ENCODE measurements around the gene WDR45.

The WDR45 gene

DNA sequence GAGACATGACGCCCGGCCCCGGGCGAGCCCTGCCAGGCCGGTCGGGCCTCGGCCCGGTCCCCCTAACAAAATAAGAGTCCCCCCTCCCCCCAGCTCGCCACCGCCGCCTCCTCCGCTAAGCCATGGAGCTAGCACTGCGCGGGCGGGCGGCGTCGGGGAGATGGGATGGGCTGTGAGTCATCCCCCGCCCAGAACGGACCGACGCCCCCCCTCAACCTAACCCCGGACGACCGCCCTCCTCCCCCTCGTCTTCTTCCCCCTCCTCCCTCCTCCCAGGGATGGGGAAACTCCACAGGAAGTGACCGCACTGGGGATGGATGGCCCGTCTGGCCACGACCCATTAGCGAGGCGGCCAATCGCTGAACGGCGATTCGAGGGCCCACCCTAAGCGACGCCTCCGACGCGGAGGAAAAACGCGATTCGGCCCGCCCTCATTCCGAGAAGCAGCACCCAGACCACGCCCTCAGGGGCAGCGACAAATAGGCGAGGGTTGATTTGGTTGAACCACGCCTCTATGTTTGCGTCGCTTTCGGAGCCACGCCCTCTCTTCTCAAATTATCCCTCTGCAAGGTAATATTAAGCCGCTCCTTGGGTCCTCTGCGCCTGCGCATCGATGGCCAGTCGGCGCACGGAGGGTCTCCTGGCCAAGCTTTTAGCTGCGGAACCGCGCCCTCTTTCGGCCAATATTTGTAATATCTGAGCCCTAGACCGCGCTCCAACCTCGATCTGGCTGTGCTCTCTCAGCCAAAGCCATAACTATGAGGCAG is 36.3 kb downstream of the WDR45 start, which contains the start of gene TFE3:
Gene TFE3, minus strand, starts transcription at position 138 of the 767 bp plus-strand sequence. Its CDS starts 131 bp downstream, at position 7.
- peak; percentile 97 for DNase-seq (ENCODE audit: low read depth, low spot score)

DNA sequence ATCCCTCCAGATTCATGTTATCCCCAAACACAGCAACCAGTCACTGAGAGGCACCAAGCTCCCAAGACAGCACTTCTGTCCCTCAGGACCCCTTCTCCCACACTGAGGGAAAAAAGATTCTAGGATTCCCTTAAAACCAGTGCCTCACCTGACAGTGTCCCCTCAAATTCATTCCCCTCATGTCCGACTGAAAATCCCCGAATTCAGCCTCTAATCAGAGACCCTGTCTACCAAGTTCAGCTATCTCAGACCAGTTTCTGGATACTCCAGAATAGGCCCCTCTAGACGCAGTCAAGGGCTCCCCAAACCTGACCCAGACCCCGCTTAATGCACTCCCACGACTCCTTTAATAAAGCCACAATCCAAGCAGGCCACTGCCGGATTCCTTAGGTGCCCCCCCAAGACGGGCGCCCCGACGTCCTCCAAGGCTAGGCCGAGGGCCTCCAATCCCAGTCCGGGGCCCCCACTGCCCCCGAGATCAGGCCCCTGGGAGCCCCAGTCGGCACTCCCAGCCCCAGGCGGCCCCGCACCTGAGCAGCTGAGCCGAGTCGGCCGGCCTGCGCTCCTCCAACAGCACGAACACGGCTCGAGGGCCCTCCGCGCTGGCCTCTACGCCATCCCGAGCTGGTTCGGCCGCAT is 37.0 kb downstream of the WDR45 start:
- DNase-seq (ENCODE audit: low read depth, low spot score) = no peak

DNA sequence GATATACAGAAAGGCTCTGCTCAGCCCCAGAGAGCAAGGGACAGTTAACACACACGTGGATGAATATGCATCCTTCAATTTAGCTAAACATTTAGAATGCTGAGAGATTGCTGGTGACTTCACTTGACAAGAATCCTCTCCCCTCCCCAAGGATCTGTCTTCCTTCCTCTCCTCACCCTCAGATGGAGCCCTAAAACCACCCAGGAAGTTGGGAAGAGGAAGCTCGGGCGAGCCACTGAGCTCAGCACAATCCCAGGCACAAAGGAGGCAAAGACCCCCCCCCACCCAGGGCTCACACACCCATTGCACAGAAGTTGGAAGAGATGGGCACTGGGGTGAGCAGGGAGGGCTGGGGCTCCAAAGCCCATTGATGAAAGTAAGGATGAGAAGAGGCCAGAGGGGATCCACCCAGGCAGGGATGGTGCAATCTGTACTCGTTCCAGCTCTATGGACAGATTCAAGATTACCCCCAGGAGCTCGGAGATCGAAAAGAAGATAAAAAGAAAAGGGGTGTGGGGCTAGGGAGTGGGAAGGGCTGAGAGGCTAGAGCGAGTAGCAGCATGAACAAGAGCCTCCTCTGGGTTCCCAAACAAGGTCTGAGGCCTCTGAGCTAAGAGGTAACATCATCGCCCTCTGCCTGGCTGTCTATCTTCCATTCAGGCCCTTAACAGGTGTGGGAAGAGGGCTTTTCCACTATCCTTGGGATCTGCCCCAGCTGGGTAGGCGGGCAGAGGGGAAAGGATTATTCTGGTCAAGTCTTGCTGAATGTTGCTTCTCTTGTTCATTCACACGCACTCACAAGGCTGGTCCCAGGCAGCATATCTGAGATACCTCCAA is 37.7 kb downstream of the WDR45 start:
- no peak for DNase-seq (ENCODE audit: low read depth, low spot score)

DNA sequence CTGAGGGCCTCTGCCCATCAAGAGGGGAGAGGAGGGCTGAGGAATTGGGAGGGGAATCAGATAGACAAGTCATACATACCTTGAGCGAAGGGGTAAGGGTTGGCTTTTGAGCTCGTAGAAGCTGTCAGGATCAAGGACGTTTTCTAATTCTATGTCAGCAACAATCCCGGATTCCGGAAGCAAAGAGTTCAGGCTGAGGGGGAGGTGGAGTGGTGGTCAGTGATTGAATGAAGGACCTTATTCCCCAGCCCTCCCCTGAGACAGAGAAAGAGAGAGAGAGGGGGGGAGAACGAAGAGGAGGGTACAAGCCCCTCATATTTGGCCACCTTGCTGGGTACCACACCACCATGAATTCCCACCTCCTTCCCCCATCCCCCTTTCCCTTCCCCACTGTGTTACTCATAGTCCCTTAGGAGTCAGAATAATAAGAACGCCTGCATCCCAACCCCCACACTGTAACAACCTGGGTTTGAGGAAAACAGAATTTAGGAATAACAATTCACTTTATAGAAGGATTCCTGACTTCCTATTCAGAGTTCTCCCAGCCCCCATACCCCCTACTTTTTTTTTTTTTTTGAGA is 39.2 kb downstream of the WDR45 start:
- DNase-seq (ENCODE audit: low read depth, low spot score) = no peak

DNA sequence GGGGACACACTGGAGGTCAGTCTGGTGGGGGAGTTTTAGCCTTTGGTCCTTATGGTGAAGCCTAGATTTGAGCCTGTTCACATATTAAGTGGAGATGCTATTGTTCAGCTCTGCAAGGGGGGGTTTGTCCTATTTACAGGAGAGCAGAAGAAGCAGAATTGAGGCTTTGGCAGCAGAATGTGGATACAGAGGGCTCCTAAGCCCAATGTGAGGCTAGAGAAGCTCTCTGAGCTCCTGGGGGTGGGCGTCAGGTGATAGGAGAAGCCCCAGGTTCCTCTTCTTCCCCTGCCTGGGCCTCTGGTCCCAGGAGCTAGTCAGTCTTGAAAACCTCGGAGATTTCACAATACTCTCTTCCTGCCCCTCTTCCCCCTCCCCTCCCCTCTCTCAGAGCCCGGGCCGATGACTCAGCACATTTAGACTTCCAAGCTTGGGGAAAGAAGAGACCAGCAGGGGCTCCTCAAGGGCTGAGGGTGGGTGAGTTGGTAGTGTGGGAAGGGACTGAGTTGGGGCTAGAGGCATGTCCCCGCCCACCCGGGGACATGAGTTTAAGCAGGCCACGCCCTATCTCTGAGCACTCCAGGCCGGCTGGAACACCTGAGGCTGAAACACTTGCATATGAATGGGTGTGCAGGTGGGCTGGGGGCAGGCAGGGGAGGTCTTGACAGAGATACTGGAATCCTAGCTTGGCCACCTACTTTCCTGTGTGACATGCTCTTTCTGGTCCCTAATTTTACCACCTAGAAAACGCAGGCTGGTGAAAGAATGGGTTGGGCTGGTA is 39.9 kb downstream of the WDR45 start:
- DNase-seq (ENCODE audit: low read depth, low spot score) = peak; percentile 79

DNA sequence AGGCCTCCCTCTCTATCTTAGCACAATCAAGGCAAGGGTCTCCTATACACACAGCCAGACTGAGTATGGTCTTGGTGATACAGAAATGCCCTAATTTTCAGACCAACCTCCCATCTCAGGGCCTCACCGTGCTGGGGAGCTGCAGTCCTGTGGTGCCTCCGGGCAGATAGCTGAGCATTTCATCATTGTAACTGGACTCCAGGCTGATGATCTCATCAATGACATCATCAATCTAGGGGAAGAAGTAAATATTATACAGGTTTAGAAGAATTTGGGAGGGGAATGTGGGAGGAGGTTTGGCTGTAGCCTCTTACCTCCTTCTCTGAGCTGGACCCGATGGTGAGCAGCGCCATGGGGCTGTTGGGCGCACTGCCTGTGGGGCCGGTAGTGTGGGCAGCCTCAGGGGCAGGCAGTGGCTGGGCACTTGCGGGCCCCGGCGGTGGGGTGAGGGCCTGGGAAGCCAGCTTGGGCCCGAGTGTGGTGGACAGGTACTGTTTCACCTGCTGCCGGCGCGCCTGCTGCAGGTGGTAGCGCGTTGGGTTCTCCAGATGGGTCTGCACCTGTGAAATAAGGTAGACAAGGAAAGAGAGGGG is 41.7 kb downstream of the WDR45 start:
- DNase-seq (ENCODE audit: low read depth, low spot score) = no peak

DNA sequence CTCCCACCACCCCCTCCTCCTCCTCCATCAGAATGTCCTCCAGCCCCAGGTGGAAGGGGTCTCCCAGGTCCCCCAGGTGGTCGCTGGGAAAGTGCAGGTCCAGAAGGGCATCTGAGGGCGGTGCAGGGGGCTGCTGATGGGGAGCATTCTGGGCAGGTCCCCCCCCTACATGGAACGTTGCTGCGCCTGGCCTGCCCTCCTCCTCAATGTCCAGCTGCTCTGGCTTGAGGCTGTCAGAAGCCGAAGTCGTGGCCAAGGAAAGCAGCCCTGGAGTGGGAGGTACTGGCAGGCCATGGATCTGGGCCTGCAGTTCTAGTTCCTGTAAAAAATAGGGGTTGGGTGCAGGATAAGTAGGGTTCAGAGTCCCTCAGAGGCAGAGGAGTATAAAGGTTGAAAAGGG is 49.4 kb downstream of the WDR45 start:
- no peak for DNase-seq (ENCODE audit: low read depth, low spot score)

DNA sequence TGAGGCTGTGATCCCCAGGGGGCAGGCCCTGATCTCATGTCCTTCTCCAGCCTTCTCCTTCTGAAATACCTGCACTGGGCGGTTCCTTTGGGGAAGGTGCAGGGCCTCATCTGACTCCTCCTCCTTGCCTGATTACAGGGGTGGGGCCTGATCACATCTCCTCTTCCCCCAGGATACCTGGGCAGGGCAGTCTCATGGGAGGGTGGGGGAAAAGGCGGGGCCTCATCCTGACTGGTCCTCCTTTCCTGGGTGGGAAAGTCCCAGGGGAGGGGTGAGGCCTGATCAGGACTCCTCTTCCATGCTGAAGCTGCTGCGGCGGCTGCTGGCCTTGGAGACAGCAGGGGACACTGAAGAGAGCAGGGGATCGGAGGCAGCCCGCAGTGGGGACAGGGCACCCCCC is 49.8 kb downstream of the WDR45 start:
- no peak for DNase-seq (ENCODE audit: low read depth, low spot score)
